Caki2 (cell line): Measurements from ENCODE around the gene ARID1B. TPM values are rescaled to one million over a fixed set of nuclear protein-coding genes. Genes with fewer than 3 reads are reported as not detected.

Source experiments
- DNase-seq: peaks from one replicate; pipeline ENCODE4 v3.0.0-alpha.2; 2015; ENCODE audit warnings: low read depth
- in situ Hi-C: cut with HindIII; loops from 2 replicates; pipeline ENCODE4 v1.10.0; 2016; ENCODE audit warnings: low sequenced_read_pairs, low pct_unique_long_range_greater_than_20kb, mixed read lengths
- total RNA-seq: library from RNA; depleted of rRNA; stranded (reverse); fragments of >200 nt; shearing (Covaris generic); gene quantifications from 2 replicates; pipeline ENCODE4 v1.2.3, GENCODE V29; 2014; ENCODE audit warnings: low replicate concordance

Gene ARID1B
- total RNA-seq, 1 experiment from 2014 or later: 6.9 TPM

DNA sequence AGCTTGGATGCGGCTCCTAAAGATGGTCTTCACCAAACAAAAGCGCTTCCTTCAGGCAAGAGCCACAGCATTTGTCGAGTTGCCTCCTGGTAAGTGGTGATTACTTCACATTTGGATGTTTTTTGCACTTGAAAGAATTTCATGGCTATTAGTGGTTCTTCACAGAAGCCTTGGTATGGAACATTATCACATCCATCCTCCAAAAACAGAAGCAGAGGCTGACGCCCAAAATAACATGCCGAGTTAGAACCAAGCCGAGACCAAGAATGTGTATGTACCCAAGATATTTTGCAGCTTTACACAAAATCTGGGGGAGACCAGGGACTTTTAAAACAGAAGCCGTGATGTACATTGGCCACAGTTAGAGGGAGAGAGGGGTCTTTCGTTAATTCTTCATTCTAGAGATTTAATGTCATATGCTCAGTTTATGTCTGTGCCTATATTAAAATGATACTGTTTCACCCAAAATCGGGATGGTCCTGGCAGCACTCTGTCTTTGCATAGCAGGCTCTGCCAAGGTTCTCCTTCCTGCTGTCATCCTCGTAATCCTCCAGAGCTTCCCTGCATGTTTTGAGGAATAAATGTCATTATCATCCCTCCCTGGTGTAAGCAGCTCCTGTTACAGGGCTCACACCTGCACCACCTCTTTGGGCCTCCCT, 436.9 kb downstream of the ARID1B start:
- in situ Hi-C loops: no loop called here

DNA sequence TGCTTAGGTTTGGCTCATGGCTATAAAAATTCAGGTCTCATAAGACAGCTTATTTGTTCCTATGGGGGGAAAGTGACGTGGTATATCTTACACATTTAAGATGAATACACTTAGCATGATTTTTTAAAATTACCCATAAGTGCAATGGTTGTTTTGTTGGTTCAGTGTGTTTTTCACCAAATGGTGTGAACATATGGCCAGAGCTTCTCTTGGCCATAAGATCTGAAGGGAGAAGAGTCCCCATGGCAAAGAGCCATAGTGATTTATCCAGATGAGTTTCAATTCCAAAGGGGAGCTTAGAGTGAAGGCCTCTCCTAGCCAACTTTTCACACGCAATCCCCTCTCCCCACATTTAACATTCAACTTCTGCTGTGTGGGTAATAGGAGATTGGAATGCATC, 438.5 kb downstream of the ARID1B start:
- in situ Hi-C loops: no loop called here
- no peak for DNase-seq

More for the DNA sequence above, 436.9 kb downstream of the ARID1B start:
- no peak for DNase-seq

DNA sequence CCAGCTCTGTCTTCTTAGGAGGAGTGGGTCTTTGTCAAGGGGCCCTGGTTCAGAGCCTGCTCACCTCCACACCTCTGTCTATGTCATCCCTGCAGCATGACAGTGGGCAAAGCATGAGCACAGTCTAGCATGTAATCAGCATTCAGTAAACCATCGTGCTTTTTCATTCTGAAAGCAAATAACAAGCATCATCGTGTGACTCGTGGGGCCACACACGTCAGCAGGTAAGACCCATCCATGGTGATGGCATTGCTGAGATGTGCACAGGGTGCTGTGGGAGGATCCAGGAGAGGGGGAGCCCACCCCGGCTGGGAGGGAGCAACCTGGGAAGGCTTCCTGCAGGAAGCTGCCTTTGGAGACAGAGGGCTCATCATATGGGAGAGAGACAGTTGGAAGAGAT, 439.4 kb downstream of the ARID1B start:
- in situ Hi-C loops: no loop called here
- no peak for DNase-seq

DNA sequence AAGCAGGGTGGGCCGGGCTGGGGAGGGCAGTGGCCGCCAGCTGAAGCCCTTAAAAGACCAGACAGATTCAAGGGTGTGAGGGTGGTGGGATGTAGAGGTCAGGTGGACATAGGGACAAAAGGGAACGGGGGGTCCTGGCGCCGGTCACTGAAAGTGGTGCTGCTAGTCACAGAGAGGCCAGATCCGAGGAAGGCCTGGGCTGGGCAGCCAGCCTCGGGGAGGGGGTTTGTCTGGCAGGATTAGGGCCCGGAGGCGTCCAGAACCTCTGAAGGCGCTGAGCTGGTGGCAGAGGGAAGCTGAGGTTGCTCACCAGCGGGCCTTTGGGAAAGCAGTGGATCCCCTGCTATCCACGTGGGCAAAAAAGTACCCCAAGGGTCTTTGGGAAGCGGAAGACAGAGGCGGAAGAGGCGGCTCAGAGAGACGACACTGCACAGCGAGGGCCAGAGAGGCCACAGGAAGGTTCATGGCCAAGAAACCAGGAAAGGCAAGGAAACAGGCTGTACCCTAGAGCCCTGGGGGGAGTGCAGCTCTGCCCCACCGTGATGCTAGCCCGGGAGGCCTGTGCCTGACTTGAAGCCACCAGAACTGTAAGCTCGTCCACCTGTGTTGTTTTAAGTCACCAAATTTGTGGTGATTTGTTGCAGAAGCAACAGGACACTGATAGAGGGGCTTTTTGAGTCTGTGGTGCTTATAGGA, 440.2 kb downstream of the ARID1B start:
- no peak for DNase-seq
- in situ Hi-C loops: no loop called here

DNA sequence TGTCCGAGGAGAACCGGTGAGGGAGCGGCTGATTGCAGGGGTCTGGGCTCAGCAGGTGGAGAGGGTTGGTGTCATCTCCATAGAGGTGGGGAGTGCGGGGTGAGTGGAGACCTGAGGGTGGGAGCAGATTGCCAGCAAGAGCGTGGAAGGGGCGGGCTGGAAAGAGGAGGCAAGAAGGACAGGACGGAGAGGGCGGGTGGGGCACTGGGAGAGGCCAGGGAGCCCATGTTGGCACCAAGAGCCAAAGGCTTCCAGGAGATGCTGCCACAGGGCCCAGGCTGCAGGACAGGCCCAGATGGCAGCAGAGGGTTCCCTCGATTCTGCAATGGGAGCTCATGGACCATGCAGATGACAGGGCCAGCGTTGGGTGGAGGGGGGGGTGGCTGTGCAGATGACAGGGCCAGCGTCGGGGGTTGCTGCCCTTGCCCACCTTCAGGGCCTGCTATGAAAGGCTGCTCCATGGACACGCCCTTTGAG, 440.8 kb downstream of the ARID1B start:
- no peak for DNase-seq
- in situ Hi-C loops: no loop called here

DNA sequence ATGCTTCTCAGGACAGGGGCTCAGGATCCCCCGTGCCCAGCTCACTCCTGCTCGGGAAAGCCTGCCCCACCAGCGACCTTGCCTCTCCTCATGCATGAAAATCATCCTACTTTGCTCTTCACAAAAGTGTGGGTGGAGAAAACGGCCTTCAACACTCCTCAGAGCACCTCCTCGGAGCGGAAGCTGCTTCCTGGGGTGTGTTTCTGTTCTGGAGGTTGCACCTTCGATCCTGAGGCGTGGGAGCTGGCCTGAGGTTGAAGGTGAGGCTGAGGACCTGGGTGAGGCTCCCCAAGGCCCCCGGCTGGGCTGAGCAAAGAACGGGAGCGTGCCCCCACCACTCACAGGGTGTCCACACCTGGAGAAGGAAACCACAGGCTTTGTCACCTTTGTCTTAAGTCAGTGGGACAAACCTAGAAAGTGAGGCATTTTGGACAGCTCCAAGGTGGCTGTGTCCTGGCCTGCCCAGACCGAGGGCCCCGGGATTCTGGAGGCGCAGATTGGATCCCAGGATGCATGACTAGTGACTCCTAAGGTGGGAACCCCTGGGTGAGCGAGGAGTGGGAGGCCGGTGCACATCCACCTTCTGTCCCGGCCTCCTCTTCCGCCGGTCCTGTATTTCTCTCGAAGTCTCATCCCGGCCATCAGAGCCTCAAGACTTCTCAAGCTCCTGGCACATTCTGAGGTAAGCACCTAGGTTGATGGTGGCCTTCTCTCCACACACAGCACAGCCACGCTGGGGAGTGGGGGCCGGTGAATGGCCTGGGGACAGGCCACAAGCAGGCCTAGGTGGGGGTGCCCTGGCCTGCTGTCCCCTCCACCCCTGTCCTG, 441.4 kb downstream of the ARID1B start:
- DNase-seq: no peak
- in situ Hi-C loops: no loop called here

DNA sequence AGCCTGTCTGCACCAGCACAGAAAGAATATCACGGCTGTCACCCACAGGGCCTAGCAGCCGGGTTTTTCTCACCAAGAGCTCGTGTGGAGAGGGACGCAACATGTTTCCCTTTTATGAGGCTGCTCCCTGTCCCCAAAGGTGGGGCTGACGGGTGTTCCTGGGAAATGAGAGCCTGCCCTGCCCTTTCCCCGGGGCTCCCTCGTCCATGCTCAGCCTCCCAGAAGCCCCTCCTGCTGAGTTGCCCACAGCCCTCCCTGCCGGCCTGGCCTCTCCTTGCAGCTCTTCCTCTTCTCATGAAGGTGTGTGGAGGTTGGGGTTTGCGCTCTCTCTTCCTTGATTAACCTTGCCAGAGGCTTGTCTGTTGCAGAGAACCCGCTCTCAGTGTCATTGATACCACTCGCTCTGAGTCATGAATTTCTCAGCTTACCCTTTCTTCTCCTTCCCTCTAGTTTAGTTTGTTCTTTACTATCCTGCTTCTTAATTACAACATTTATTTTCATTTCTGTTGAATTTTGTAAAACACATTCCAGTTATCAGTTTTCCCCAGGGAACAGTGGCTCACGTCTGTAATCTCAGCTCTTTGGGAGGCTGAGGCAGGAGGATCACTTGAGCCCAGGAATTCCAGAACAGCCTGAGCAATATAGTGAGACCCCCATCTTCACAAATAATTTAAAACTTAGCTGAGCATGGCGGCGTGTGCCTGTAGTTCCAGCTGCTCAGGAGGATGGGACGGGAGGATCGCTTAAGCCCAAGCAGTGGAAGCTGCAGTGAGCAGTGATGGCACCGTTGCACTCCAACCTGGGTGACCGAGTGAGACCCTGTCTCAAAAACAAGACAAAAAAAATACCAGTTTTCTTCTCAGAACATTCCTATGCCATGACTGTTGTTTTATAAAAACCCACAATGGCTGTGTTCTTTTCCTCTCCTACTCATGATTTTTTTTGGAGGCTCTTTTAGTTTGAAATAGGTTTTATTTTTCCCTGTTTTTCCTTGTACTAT, 442.3 kb downstream of the ARID1B start:
- no peak for DNase-seq
- in situ Hi-C loops: no loop called here

DNA sequence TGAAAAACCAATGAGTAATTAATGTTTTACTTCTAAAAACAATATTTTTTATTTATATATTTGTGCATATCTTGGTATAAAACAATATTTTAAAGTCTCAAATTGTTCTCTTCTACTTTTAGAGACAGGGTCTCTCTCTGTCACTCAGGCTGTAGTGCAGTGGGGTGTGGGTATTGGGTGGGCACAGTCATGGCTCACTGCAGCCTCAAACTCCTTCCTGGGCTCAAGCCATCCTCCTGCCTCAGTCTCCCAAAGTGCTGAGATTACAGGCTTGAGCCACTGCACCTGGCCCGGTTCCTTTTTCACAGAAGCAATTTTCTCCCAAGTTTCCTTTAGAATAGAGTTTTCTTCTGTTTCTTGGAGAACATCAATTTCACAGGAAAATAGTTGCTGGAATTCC, 443.3 kb downstream of the ARID1B start:
- in situ Hi-C loops: no loop called here
- DNase-seq: no peak

DNA sequence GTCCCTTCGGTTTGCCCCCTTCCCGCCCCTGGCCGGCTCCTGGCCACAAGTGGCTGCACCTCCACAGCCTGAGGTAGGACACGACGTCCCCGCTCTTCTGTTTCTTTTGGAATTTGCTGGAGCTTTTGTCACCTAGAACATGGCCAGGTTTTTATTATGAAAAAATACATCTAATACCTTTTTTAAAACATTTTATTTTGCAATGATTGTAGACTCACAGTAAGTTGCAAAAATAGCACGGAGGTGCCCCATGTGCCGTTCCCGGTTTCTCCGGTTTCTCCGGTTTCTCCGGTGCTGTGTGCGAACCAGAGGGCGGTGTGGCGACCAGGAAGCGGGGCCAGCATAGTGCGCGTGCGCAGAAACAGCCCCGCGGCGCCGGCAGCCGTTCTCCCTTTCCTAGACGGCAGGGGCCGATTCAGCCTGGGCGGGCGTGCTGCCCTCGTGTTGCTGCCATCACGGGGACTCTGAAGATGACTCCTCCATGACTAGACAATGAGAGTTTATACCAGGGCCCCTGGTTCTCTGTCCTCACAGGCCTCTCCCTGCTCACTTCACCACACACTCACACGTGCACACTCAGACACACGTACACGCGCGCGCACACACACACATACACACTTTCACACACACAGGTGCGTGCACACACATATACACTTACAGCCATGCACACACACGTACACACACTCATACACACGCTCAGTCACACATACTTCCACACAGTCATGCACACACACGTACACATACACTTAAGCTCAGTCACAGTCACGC, 444.1 kb downstream of the ARID1B start:
- in situ Hi-C loops: no loop called here
- peak; percentile 70 for DNase-seq

DNA sequence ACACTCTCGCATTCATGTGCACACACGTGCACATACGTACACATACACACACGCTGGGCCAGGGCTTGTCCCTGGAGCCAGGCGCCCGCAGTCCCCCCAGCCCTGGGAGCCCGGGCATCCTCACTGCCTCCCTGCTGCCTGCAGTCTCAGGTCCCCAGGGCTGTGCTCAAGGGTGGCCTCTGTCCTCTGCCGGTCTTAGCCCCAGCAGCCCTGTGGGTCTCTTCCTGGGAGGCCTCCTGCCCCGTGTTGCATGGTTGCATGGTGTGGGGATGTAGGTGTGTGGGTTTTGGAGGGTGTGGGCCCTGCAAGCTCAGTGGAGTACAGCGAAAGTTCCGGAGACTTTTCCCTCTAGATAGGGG, 444.6 kb downstream of the ARID1B start:
- in situ Hi-C loops: no loop called here
- DNase-seq: no peak

DNA sequence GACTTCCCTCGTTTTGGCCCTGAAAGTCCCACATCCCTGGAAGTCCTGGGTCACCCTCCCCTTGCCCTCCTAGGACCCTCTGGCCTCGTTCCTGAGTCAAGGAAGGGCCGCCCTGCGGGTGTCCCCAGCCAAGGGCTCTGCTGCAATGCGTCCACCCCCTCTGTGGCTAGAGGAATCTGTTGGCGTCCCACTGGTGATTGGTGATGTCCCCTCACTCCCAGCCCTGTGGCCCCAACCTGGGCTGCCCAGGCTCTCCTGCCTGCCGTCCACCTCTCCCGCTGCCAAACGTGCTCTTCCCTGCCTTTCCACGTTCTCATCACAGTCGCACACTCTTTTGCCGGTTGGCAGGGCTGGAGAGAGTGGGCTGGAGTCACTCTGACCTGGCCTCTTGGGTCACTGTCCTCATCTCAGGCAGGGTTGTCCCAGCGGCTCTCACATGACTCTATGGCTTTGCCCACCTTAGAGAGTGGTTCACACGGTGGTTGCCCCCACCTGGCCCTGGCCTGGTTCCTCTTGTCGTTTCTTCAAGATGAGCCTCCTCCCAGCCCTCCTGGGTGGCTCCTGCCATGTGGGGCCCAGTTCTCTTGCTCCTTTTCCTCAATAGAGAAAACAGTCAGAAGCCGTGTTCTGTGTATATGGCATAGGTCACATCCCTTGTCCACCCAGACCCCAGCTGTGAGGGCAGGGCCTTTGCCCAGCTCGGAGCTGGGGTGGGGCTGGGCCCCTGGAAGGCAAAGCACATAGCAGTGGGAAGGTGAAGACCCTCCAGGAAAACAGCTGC, 445.2 kb downstream of the ARID1B start:
- in situ Hi-C loops: no loop called here
- DNase-seq: no peak

DNA sequence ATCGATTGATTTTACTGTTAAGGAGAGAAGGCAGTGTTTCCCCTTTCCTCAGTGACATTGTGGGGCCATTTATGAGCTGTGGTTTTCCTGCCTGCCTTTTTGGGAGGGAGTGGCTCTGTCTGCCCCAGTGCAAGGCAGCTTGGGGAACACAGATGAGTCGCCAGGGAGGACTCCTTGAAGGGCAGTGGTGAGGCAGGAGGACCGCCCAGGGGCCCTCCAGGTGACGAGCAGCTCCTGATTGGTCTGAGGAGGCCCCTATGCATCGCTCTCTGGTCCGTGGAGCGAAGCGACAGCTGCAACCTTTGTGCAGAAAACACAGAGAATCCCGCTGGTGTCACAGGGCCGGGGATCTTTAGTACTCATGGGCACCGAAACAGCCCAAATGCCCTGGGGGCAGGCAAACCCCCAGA, 445.8 kb downstream of the ARID1B start:
- in situ Hi-C loops: no loop called here
- DNase-seq: no peak

DNA sequence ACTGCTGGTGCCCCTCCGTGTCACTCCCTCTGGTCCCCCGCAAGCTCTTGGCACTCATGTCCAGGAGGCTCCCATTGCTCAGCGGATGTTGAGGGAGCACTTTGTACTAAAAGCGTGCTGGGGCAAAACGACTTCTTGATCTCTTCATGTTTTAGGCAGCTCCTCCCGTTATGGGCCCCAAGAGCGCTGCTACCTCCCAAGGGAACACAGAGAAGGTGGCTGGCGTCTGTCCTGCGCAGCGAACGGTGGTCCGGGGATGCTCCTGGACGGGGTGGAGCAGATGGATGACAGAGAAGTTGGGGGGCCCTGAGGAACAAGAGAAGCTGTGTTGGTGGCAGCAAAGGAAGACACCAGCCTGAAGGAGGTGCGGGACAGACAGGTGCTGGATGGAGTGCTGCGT, 446.3 kb downstream of the ARID1B start:
- in situ Hi-C loops: no loop called here
- no peak for DNase-seq

DNA sequence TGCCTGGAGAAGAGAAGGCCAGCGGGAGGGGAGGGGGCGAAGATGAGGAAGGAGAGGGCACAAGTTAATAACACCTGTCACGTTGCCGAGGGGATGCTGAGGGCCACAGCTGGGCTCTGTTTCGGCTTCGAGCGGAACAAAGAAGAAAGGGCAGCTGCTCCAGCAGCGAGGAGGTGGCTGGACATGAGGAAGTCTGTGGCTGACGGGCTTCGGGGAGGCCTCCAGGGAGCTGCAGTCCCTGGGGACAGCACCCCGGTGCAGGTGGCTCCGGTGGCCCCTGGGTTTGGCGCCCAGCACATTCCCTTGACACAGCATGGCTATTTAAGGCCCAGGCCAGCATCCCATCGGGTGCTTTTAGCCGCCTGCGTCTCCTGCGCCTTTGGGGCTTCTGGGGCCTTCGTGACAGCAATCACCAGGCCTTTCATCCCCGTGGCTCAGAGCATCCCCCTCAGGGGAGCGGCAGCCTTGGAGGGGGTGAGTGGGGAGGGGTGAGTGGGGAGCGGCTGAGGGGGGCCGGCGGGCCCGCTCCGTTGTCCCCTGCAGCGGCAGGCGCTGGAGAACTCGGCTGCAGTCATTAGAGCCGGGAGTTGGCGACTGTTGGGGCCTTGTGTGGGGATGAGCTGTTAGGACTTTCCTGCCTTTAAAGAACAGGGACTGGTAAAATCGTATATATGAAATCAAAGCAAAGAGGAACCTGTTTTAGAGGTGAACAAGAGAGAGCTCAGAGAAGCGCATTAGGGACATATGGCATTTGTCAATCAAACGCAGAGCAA, 447.2 kb downstream of the ARID1B start:
- in situ Hi-C loops: no loop called here
- no peak for DNase-seq

DNA sequence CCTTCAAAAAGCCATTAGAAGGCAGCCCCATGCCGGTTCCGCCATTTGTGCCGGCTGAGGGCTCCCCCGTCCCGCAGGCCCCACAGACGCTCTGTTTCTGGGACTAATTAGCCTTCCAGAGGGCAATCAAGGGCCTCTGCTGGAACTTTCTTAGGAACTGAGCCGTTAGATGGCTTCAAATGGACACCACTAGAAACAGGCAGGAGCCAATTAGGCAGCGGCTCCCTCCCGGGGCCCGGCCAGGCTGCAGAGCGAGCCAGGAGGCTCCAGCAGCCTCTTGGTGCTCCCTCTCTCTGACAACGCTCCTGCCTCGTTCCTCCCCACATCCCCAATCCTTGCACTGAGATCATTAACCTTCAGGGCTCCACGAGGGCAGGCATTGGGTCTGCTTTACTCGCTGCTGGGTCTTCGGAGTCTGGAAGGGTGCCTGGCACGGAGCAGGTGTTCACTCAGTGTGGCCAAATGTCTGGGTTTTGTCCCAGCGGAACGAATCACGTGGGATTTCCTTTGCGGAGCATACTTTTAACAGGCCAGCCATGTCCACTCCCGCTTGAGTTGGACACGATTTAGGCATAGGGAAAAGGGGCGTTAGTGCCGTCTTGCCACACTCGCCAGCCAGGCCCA, 447.9 kb downstream of the ARID1B start:
- DNase-seq: no peak
- in situ Hi-C loops: no loop called here

DNA sequence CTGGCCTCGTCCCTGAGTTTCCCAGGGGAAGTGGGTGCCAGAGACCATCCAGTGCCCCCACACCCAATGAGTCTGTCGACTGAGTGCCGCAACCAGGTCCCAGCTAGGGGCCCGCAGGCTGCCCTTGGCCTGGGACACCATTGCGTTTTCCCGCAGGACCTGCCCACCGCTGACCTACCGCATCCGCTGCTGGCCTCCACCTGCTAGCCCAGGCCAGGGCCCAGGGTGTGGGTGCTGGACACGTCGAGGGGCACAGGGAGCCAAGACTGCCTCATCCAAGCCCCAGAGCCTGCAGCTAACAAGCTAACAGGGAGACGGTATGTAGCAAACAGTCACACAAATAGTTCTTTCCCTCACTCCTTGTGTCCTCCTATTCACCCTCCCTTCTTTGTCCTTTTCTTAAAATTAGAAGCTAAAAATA, 448.4 kb downstream of the ARID1B start:
- in situ Hi-C loops: no loop called here
- no peak for DNase-seq
